GM23248 (cell line): ENCODE data around the gene ATP11C. TPM values are rescaled to one million over a fixed set of nuclear protein-coding genes. Genes with fewer than 3 reads are reported as not detected.
"Not testable (repeated sequence)": the region's sequence is repeated elsewhere in the genome, so short reads cannot be mapped to it uniquely, and the experiment has no call there.

Experiments
- DNase-seq: peaks from one replicate; pipeline ENCODE4 v3.0.0-alpha.2; 2015
- H2AFZ ChIP-seq: fragments of 200-600 bp; sonication (generic); 2 replicates; pipeline ENCODE4 v1.6.1; 2016; ENCODE audit warnings: antibody characterized with exemption
- H3F3A ChIP-seq: fragments of 200-600 bp; sonication (generic); 2 replicates; pipeline ENCODE4 v1.6.1; 2016; ENCODE audit warnings: mild to moderate bottlenecking, antibody characterized with exemption, mixed run types; ENCODE audit not compliant: insufficient read depth
- H3K27ac ChIP-seq: fragments of 200-600 bp; sonication (generic); 2 replicates; pipeline ENCODE4 v1.5.1; 2016; ENCODE audit warnings: mild to moderate bottlenecking
- H3K27me3 ChIP-seq: fragments of 200-600 bp; sonication (generic); replicated peaks from 2 replicates; pipeline ENCODE4 v1.6.1; 2016; ENCODE audit warnings: mild to moderate bottlenecking; ENCODE audit not compliant: insufficient read depth
- H3K36me3 ChIP-seq: fragments of 200-600 bp; sonication (generic); 2 replicates; pipeline ENCODE4 v1.6.1; 2016; ENCODE audit warnings: low read depth, mild to moderate bottlenecking
- H3K4me1 ChIP-seq: fragments of 200-600 bp; sonication (generic); 2 replicates; pipeline ENCODE4 v1.6.1; 2016; ENCODE audit warnings: mild to moderate bottlenecking; ENCODE audit not compliant: insufficient read depth
- H3K4me2 ChIP-seq: fragments of 200-600 bp; sonication (generic); one replicate; pipeline ENCODE4 v1.6.1; 2016; ENCODE audit warnings: mild to moderate bottlenecking; ENCODE audit not compliant: unreplicated experiment
- H3K4me3 ChIP-seq: fragments of 200-600 bp; sonication (generic); 2 replicates; pipeline ENCODE4 v1.5.1; 2016; ENCODE audit warnings: mild to moderate bottlenecking
- H3K79me2 ChIP-seq: fragments of 200-600 bp; sonication (generic); 2 replicates; pipeline ENCODE4 v1.6.1; 2016; ENCODE audit warnings: mild to moderate bottlenecking; ENCODE audit not compliant: insufficient read depth
- H3K9ac ChIP-seq: fragments of 200-600 bp; sonication (generic); 2 replicates; pipeline ENCODE4 v1.6.1; 2016; ENCODE audit warnings: mild to moderate bottlenecking
- H3K9me2 ChIP-seq: fragments of 200-600 bp; sonication (generic); 2 replicates; pipeline ENCODE4 v1.6.1; 2016; ENCODE audit warnings: mixed run types, mild to moderate bottlenecking, moderate library complexity; ENCODE audit not compliant: insufficient read depth
- H3K9me3 ChIP-seq: fragments of 200-600 bp; sonication (generic); one replicate; pipeline ENCODE4 v1.6.1; 2017; ENCODE audit warnings: low read depth
- H4K20me1 ChIP-seq: fragments of 200-600 bp; sonication (generic); 2 replicates; pipeline ENCODE4 v1.6.0; 2016; ENCODE audit not compliant: insufficient read depth
- EZH2 ChIP-seq: fragments of 200-600 bp; sonication (generic); IDR thresholded peaks from 2 replicates; pipeline ENCODE4 v1.6.1; 2018; ENCODE audit warnings: antibody characterized with exemption, mild to moderate bottlenecking; ENCODE audit not compliant: insufficient read depth, poor library complexity, severe bottlenecking
- EZH2phosphoT487 ChIP-seq: fragments of 200-600 bp; sonication (generic); IDR thresholded peaks from 2 replicates; pipeline ENCODE4 v1.6.1; 2018; ENCODE audit warnings: antibody characterized with exemption, moderate library complexity, mild to moderate bottlenecking, low read depth; ENCODE audit not compliant: insufficient read depth
- WGBS, 2 experiments: methylation state at CpG; one replicate each; pipeline ENCODE4 v1.1.6; 2015 to 2017; ENCODE audit warnings: low lambda C conversion rate in 2 of 2, low coverage in 1 of 2; ENCODE audit errors: missing lambda C conversion rate in 2 of 2; 5-methylcytosine and 5-hydroxymethylcytosine counted together
- in situ Hi-C: fragments of 300-500 bp; cut with MboI; formaldehyde crosslinking; loops from 2 replicates; pipeline ENCODE4 v1.15.0; 2020
- polyA plus RNA-seq: library from polyadenylated mRNA; unstranded; fragments of >200 nt; fragmentation: Nextera tagmentation; extraction: Ambion mirVana; gene quantifications from 2 replicates; pipeline ENCODE4 v1.2.1, GENCODE V29; 2016
- total RNA-seq: library from RNA; depleted of rRNA; stranded (reverse); fragments of >200 nt; shearing (Covaris generic); gene quantifications from 2 replicates; pipeline ENCODE4 v1.2.3, GENCODE V29; 2014

ATP11C gene
- total and polyA plus RNA-seq, 2 experiments from 2014 or later: 8.5 to 26.2 TPM

- H3K9me2 ChIP-seq: no peaks in the 10 kb centered on the region
- H3F3A ChIP-seq: no peaks in the 10 kb centered on the region
- no peak for DNase-seq
- TF ChIP-seq EZH2 (no peak), EZH2phosphoT487 (no peak)
- H3K27ac ChIP-seq: no peak overlapping the region
- H3K36me3 ChIP-seq: no peaks in the 10 kb centered on the region
- no peak overlapping the region for H3K4me3 ChIP-seq
- H3K4me1 ChIP-seq: 0 out of 2 replicates have a peak, but pooled peaks cover 4% of the 10 kb centered on the region
- H2AFZ ChIP-seq: no peak overlapping the region
- in situ Hi-C loops: no loop called here
- H4K20me1 ChIP-seq: no peaks in the 10 kb centered on the region
- no peaks in the 10 kb centered on the region for H3K9me3 ChIP-seq
- H3K9ac ChIP-seq: no peak overlapping the region
- WGBS, 2 experiments: 90 to 95% methylated on average over 2 of the region's 2 CpGs
- H3K79me2 ChIP-seq: no peaks in the 10 kb centered on the region
- H3K27me3 ChIP-seq: no peaks in the 10 kb centered on the region
- no peak overlapping the region for H3K4me2 ChIP-seq
Observed at GRCh38 chrX:139850968-139851367, 81.9 kb downstream of the ATP11C start.

DNA sequence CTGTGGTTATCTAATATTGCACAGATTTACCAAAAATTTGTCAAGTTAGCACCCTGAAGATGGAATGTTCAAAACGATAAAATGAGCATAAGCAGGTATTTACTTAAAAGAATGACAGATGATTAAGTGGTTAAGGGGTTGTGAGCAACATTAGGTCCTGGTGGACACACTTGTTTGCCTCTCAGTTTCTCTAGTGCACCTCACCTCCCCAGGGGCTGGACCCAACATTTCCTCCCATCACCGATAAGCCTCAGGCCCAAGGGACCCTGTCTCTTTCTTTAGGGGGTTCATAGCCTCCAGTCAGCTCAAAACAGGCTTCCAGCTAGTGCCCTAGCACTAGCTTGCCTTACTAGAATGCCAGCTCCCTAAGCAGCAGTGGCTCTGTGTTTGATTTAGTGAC is 88.0 kb downstream of the ATP11C start:
- 98 to 100% methylated on average over 2 of the region's 2 CpGs for WGBS, 2 experiments
- H3K79me2 ChIP-seq: peaks cover 3% of the 10 kb centered on the region; the same call in 1 of the 2 replicates
- H3K4me2 ChIP-seq: no peak overlapping the region
- H3F3A ChIP-seq: no peaks in the 10 kb centered on the region
- H3K4me1 ChIP-seq: no peaks in the 10 kb centered on the region
- no peaks in the 10 kb centered on the region for H4K20me1 ChIP-seq
- H3K4me3 ChIP-seq: no peak overlapping the region
- in situ Hi-C loops: no loop called here
- no peaks in the 10 kb centered on the region for H3K36me3 ChIP-seq
- DNase-seq: no peak
- H3K27me3 ChIP-seq: no peaks in the 10 kb centered on the region
- H3K9me3 ChIP-seq: no peaks in the 10 kb centered on the region
- no peak overlapping the region for H3K9ac ChIP-seq
- H3K9me2 ChIP-seq: no peaks in the 10 kb centered on the region
- no peak overlapping the region for H3K27ac ChIP-seq
- H2AFZ ChIP-seq: no peak overlapping the region
- no peak for TF ChIP-seq EZH2phosphoT487
- TF ChIP-seq EZH2: no peak

DNA sequence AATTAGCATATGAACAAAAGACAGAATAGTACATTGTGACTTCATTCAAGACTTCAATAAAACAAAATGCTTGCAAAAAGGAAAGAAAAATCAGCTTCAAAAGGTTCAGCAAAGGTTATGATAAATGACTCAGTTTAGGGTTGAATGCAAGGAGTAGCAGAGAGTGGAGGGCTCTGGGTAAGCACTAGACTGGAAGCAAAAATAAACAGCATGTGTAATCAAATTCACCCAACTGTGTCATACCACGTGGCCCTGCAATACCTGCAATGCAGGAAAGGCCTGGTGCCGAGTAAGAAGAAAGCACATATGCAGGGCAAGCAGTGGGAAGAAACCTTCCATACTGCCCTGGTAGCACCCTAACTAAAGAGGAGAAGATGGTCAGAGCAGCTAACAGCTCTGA is 88.7 kb downstream of the ATP11C start:
- H3K27me3 ChIP-seq: no peaks in the 10 kb centered on the region
- no peak overlapping the region for H3K27ac ChIP-seq
- no peaks in the 10 kb centered on the region for H3K36me3 ChIP-seq
- TF ChIP-seq EZH2phosphoT487: no peak
- TF ChIP-seq EZH2: no peak
- H3K9me3 ChIP-seq: no peaks in the 10 kb centered on the region
- in situ Hi-C loops: no loop called here
- H2AFZ ChIP-seq: no peak overlapping the region
- no peak overlapping the region for H3K9ac ChIP-seq
- no peak for DNase-seq
- no peaks in the 10 kb centered on the region for H3F3A ChIP-seq
- no peak overlapping the region for H3K4me3 ChIP-seq
- no peaks in the 10 kb centered on the region for H4K20me1 ChIP-seq
- H3K9me2 ChIP-seq: no peaks in the 10 kb centered on the region
- WGBS, 2 experiments: 97 to 100% methylated on average over 2 of the region's 2 CpGs
- H3K79me2 ChIP-seq: peaks cover 8% of the 10 kb centered on the region
- H3K4me2 ChIP-seq: no peak overlapping the region
- H3K4me1 ChIP-seq: no peaks in the 10 kb centered on the region

GRCh38 chrX:139842326-139843185 is 90.3 kb downstream of the ATP11C start:
- Histone ChIP-seq H2AFZ (no peak overlapping the region), H3F3A (no peaks in the 10 kb centered on the region), H3K27me3 (no peaks in the 10 kb centered on the region), H4K20me1 (no peaks in the 10 kb centered on the region), H3K4me2 (no peak overlapping the region), H3K4me3 (no peak overlapping the region), H3K4me1 (no peaks in the 10 kb centered on the region), H3K79me2 (peaks cover 8% of the 10 kb centered on the region), H3K27ac (no peak overlapping the region), H3K9ac (no peak overlapping the region), H3K9me3 (no peaks in the 10 kb centered on the region), H3K9me2 (no peaks in the 10 kb centered on the region), H3K36me3 (no peaks in the 10 kb centered on the region)
- no peak for DNase-seq
- WGBS, 2 experiments: 61 to 66% methylated on average over 8 of the region's 8 CpGs
- in situ Hi-C loops: no loop called here
- no peak for TF ChIP-seq EZH2phosphoT487

- in situ Hi-C loops, H3K9ac ChIP-seq: not testable (repeated sequence)
- WGBS, 2 experiments: 100% methylated on average over 5 of the region's 5 CpGs
Observed at GRCh38 chrX:139836335-139836734, 96.5 kb downstream of the ATP11C start.

More at GRCh38 chrX:139836335-139836734, 96.5 kb downstream of the ATP11C start:
- H3K27me3 ChIP-seq, H3K27ac ChIP-seq, H2AFZ ChIP-seq, H3K9me3 ChIP-seq, H3K79me2 ChIP-seq, H3F3A ChIP-seq, H3K4me2 ChIP-seq, H4K20me1 ChIP-seq, H3K36me3 ChIP-seq, H3K9me2 ChIP-seq, H3K4me3 ChIP-seq, DNase-seq: not testable (repeated sequence)
- H3K4me1 ChIP-seq: peaks cover 10% of the 10 kb centered on the region
